Measurements from ENCODE around the gene PLEKHG7. TPM values are rescaled to one million over a fixed set of nuclear protein-coding genes. Genes with fewer than 3 reads are reported as not detected.

Gene PLEKHG7
- total and polyA plus RNA-seq, 2 donors (not counting 1 experiment from before 2014, with no cell fraction given), result 7.5 to 23.2 TPM

DNA sequence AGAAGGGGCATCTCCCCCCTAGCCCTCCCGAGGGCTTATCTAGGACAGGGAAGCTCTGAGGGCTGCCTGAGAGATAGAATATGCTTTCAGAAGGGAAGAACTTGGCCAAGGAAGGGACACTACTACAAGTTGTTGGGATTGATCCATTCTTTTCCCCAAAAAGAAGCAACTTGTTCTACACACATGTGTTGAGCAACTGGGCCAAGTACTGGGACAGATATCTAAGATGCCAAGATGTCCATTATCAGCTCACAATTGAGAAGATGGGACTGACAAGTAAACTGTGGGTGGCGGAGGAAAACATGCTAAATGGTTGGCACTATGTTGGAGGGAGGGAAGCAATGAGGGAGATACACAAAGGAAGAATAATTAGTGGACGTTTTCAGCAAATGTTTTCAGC is 30.9 kb downstream of the PLEKHG7 start:
- ATAC-seq (ENCODE audit: low read depth) (no peak), DNase-seq (no peak)
- no peaks in the 10 kb centered on the region for H3K4me1 Mint-ChIP-seq
- WGBS (ENCODE audit: insufficient coverage), result 100% methylated on average over 1 of the region's 3 CpGs
- no peak overlapping the region for H3K4me3 Mint-ChIP-seq
- H3K9me3 Mint-ChIP-seq (ENCODE audit: insufficient read depth), result peaks cover 4% of the 10 kb centered on the region
- Histone ChIP-seq H3K36me3 (replicated peaks in 1 of 2; ENCODE audit: control extremely low read depth in 1 of 2, control insufficient read depth in 1 of 2, extremely low read depth in 1 of 2, insufficient read depth in 2 of 2, low read length in 1 of 2) (peaks cover 0 to 15% of the 10 kb centered on the region in 2 experiments), H3K27me3 (replicated peaks in 1 of 4; ENCODE audit: control extremely low read depth in 1 of 4, control insufficient read depth in 3 of 4, insufficient read depth in 4 of 4, low read length in 3 of 4) (no peaks in the 10 kb centered on the region), H3K4me1 (ENCODE audit: control insufficient read depth in 2 of 2, insufficient read depth in 2 of 2, low read length in 2 of 2) (no peaks in the 10 kb centered on the region), H2AFZ (ENCODE audit: insufficient read depth, low read depth, low read length, poor library complexity, severe bottlenecking) (no peak overlapping the region), H4K20me1 (ENCODE audit: control insufficient read depth, insufficient read depth, low read length, poor library complexity, severe bottlenecking) (no peaks in the 10 kb centered on the region), H3K4me3 (ENCODE audit: control extremely low read depth in 1 of 5, extremely low read depth in 1 of 5, insufficient read depth in 1 of 5, low read depth in 2 of 5, low read length in 4 of 5) (no peak overlapping the region), H3K9me3 (ENCODE audit: control extremely low read depth in 1 of 3, control insufficient read depth in 2 of 3, insufficient read depth in 1 of 3, low read length in 2 of 3) (no peaks in the 10 kb centered on the region), H3K79me2 (ENCODE audit: control insufficient read depth, insufficient read depth, low read length) (no peaks in the 10 kb centered on the region), H3K9ac (ENCODE audit: low read length) (no peak overlapping the region), H3K27ac (ENCODE audit: low read length in 2 of 2) (no peak overlapping the region), H3K4me2 (replicated peaks; ENCODE audit: low read depth, low read length, poor library complexity, severe bottlenecking) (no peak overlapping the region)
- H3K27me3 Mint-ChIP-seq, result no peaks in the 10 kb centered on the region
- CTCF ChIA-PET, result interaction anchor here (1.0 kb wide), 1 partner anchor 12 kb away, joined by 3 read pairs; no protein-coding TSS in a partner anchor
- POLR2A ChIA-PET, result no interaction called here
- H3K27ac Mint-ChIP-seq, result no peak overlapping the region
- intact Hi-C loops (cut with micrococcal nuclease), result no loop called here
- TF ChIP-seq, protein P1, sequence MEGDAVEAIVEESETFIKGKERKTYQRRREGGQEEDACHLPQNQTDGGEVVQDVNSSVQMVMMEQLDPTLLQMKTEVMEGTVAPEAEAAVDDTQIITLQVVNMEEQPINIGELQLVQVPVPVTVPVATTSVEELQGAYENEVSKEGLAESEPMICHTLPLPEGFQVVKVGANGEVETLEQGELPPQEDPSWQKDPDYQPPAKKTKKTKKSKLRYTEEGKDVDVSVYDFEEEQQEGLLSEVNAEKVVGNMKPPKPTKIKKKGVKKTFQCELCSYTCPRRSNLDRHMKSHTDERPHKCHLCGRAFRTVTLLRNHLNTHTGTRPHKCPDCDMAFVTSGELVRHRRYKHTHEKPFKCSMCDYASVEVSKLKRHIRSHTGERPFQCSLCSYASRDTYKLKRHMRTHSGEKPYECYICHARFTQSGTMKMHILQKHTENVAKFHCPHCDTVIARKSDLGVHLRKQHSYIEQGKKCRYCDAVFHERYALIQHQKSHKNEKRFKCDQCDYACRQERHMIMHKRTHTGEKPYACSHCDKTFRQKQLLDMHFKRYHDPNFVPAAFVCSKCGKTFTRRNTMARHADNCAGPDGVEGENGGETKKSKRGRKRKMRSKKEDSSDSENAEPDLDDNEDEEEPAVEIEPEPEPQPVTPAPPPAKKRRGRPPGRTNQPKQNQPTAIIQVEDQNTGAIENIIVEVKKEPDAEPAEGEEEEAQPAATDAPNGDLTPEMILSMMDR (IDR thresholded peaks at IDR 0.05), result no peak
- no peak for TF ChIP-seq EZH2 (IDR thresholded peaks at IDR 0.05; ENCODE audit: borderline replicate concordance, insufficient read depth, low read depth, low read length, poor library complexity, severe bottlenecking)

DNA sequence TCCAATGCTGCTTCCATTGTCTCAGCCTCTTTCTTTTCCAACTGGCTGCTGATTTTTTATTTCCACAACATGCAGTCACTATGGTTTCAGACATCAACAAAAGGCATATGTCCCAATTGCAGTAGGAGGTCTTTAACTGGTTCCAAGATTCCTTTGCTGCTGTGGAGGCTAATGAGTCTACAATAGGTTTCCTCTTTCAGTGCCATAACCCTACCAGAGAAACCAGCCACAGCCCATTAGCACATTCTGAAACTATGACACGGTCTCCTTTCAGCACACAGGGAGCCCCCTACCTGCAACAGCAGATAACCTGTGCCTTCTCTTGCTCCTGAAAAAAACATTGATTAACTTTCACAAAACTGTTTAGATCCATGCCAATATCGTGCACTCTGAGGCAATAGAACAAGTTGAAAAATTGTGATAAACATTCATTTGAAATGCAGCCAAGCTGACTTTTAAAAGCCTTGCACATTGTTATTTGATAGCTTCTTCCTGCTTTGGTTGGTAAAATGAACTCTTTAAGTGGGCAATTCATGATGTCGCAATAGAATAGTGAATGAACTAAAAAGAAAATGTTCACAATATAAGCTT is 32.4 kb downstream of the PLEKHG7 start:
- H3K9me3 ChIP-seq (ENCODE audit: control extremely low read depth in 1 of 3, control insufficient read depth in 2 of 3, insufficient read depth in 1 of 3, low read length in 2 of 3), result no peaks in the 10 kb centered on the region
- no peaks in the 10 kb centered on the region for H3K27me3 Mint-ChIP-seq
- H3K79me2 ChIP-seq (ENCODE audit: control insufficient read depth, insufficient read depth, low read length), result no peaks in the 10 kb centered on the region
- no peaks in the 10 kb centered on the region for H3K4me1 Mint-ChIP-seq
- ATAC-seq (ENCODE audit: low read depth) (no peak), DNase-seq (no peak)
- H3K36me3 ChIP-seq (replicated peaks in 1 of 2; ENCODE audit: control extremely low read depth in 1 of 2, control insufficient read depth in 1 of 2, extremely low read depth in 1 of 2, insufficient read depth in 2 of 2, low read length in 1 of 2), result peaks cover 0 to 12% of the 10 kb centered on the region in 2 experiments
- no peak overlapping the region for H2AFZ ChIP-seq (ENCODE audit: insufficient read depth, low read depth, low read length, poor library complexity, severe bottlenecking)
- H3K27me3 ChIP-seq (replicated peaks in 1 of 4; ENCODE audit: control extremely low read depth in 1 of 4, control insufficient read depth in 3 of 4, insufficient read depth in 4 of 4, low read length in 3 of 4), result no peaks in the 10 kb centered on the region
- H3K4me2 ChIP-seq (replicated peaks; ENCODE audit: low read depth, low read length, poor library complexity, severe bottlenecking), result no peak overlapping the region
- no peak overlapping the region for H3K4me3 ChIP-seq (ENCODE audit: control extremely low read depth in 1 of 5, extremely low read depth in 1 of 5, insufficient read depth in 1 of 5, low read depth in 2 of 5, low read length in 4 of 5)
- no peak overlapping the region for H3K4me3 Mint-ChIP-seq
- CTCF ChIA-PET, result no interaction called here
- no peak overlapping the region for H3K27ac Mint-ChIP-seq
- H3K9me3 Mint-ChIP-seq (ENCODE audit: insufficient read depth), result peaks cover 4% of the 10 kb centered on the region
- H3K9ac ChIP-seq (ENCODE audit: low read length), result no peak overlapping the region
- POLR2A ChIA-PET, result no interaction called here
- intact Hi-C loops (cut with micrococcal nuclease), result no loop called here
- H3K27ac ChIP-seq (ENCODE audit: low read length in 2 of 2), result no peak overlapping the region
- 80% methylated on average over 1 of the region's 3 CpGs for whole genome bisulfite sequencing (ENCODE audit: insufficient coverage)
- TF ChIP-seq, protein P1 (IDR thresholded peaks at IDR 0.05), result no peak
- no peak for TF ChIP-seq EZH2 (IDR thresholded peaks at IDR 0.05; ENCODE audit: borderline replicate concordance, insufficient read depth, low read depth, low read length, poor library complexity, severe bottlenecking)
- no peaks in the 10 kb centered on the region for H4K20me1 ChIP-seq (ENCODE audit: control insufficient read depth, insufficient read depth, low read length, poor library complexity, severe bottlenecking)
- H3K4me1 ChIP-seq (ENCODE audit: control insufficient read depth in 2 of 2, insufficient read depth in 2 of 2, low read length in 2 of 2), result no peaks in the 10 kb centered on the region

Measured in B cell (primary cell).